NCI-H524 treated with DMSO at 0.1 percent for 48 hours (cell line): ENCODE data around the gene HBA2.
A peak's percentile ranks its signal among the peaks of the same experiment; 100 is the strongest.
"Not testable (repeated sequence)": the region's sequence is repeated elsewhere in the genome, so short reads cannot be mapped to it uniquely, and the experiment has no call there.

Experiments used
- DNase-seq: peaks from one replicate; lab custom pipeline; 2025; lab: John Stamatoyannopoulos, UW

Gene HBA2

DNA sequence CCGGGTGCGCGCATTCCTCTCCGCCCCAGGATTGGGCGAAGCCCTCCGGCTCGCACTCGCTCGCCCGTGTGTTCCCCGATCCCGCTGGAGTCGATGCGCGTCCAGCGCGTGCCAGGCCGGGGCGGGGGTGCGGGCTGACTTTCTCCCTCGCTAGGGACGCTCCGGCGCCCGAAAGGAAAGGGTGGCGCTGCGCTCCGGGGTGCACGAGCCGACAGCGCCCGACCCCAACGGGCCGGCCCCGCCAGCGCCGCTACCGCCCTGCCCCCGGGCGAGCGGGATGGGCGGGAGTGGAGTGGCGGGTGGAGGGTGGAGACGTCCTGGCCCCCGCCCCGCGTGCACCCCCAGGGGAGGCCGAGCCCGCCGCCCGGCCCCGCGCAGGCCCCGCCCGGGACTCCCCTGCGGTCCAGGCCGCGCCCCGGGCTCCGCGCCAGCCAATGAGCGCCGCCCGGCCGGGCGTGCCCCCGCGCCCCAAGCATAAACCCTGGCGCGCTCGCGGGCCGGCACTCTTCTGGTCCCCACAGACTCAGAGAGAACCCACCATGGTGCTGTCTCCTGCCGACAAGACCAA is at the start of gene HBA2:
TSS of gene HBA2 (plus strand) at position 503 of the 568 bp plus-strand sequence. CDS start at position 540, 37 bp downstream.
- not testable (repeated sequence) for DNase-seq

DNA sequence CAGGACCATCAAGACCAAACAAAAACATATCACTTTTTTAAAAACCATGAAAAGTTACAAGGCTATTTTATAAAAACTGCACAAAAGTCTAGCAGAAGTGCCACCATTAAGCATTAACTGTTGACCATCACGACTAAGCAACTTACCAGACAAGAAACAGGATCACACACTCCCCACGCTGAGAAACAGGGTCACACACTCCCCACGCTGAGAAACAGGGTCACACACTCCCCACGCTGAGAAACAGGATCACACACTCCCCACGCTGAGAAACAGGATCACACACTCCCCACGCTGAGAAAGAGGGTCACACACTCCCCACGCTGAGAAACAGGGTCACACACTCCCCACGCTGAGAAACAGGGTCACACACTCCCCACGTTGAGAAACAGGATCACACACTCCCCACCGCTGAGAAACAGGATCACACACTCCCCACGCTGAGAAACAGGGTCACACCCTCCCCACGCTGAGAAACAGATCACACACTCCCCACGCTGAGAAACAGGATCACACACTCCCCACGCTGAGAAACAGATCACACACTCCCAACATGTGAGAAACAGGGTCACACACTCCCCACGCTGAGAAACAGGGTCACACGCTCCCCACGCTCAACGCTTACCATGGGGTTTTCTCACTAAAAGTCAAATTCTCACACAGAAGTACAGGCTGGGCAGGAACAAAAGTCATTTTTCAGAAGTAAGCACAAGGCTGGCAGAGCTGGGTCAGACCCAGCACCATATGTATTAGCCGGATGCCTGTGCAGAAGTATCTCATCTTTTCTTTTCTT is 48.9 kb upstream of the HBA2 start:
- DNase-seq: not testable (repeated sequence)

- DNase-seq: no peak
Observed at GRCh38 chr16:125011-125410, 47.7 kb upstream of the HBA2 start.

DNA sequence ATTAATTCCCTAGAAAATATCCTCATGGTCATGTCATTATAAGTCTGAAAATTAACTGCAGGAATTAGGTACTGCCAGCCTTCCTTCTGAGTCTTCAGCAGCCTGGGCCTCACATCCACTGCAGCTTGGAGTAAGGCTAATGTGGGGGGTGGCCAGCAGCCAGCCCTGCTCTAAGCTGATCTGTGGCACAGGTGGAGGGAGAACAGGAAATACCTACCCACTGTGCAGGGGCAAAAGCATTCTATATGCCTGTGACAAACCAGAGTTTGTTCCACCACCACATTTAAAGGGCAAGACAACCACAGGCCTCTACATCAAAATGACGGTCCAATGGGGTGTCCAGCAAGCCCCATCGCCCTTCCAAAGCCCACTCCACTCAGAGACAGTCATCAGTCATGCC is 43.6 kb upstream of the HBA2 start:
- DNase-seq: no peak

DNA sequence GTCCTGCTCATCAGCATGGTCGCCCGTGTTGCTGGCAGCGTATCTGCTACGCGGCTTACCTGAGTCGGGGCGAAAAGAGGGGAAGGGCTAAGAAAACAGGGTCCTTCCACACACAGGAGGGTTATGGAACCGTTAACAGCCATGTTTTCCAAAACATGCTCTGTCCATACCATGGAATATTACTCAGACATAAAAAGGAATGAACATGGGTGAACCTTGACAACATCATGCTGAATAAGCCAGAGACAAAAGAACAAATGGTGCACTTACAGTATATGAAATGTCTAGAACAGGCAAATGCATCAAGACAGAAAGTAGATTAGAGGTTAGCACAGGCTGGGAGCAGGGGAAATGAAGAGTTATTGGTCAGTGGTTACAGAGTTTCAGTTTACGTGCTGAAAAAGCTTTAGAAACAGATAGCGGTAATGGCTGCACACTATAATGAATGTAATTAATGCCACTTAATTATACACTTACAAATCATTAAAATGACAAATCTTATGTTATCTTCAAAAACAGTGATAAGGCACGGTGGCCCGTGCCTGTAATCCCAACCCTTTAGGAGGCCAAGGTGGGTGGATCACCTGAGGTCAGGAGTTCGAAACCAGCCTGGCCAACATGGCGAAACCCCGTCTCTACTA is 42.0 kb upstream of the HBA2 start:
- no peak for DNase-seq

- DNase-seq: no peak
Observed at GRCh38 chr16:132120-132519, 40.6 kb upstream of the HBA2 start.

DNA sequence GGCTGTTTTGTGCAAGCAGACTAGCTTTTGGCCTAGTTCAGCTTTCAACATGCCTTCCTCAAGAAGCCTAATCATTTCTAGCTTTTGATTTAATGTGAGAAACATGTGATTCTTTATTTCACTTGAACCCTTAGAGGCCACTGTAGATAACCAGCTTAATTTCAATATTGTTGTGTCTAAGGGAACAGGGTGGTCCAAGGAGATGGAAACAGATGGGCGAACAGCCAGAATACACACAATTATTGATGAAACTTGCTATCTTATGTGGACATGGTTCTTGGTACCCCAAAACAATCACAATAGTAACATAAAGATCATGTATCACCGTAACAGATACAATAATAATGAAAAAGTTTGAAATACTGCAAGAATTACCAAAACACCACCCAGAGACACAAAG is 39.0 kb upstream of the HBA2 start:
- no peak for DNase-seq

- no peak for DNase-seq
Observed at GRCh38 chr16:138049-138417, 34.6 kb upstream of the HBA2 start.

DNA sequence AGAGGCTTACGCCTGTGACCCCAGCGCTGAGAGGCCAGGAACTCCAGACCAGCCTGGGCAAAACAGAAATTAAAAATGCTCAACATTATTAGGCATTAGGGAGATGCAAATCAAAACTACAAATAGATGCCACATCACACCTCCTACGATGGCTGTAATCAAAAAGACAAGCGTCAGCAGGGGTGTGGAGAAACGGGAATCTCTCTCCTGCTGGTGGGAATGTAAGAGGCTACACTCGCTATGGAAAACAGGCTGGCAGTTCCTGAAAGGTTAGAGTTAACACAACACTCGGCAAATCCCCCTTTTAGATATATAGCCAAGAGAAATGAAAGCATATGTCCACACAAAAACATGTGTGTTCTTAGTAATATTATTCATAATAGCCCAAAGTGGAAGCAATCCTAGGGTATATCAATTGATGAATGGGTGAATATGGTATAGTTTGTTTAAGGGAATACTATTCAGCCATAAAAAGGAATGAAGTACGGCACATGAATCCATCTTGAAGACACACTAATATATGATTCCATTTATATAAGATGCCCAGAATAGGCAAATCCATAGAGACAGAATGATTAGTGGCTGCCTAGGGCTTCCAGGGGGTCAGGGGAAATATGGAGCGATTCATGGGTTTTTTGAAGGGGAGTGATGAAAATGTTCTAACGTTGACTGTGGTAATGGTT is 32.4 kb upstream of the HBA2 start:
- DNase-seq: no peak

DNA sequence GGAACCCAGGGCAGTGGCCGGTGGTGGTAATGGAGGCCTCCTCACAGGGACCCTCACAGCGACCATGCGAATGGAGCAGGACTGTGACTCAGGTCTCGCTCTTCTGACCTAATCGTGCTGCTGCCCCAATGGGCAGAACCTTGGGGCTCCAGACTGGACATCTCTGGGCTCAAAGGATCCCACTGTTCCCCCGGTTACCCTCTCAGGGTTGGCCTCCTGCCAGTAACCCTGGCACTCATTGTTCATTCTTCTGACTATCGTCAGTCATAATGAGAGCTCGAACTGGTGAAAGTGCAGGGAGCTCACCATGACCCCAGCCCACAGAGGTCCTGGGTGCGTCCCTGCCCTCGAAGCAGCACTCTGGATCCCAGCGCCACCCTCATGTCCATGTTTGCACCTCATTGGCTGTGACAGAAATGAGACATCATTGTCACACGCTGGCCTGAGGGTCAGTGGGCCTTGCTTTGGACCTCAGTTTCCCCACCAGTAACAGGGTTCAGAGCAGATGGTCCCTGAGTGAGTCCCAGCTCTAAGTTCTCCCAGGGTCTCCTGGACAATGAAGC is 30.2 kb upstream of the HBA2 start:
- DNase-seq: no peak

GRCh38 chr16:143047-143446 is 29.6 kb upstream of the HBA2 start:
- DNase-seq: no peak

- no peak for DNase-seq
Observed at GRCh38 chr16:143456-143855, 29.2 kb upstream of the HBA2 start.

DNA sequence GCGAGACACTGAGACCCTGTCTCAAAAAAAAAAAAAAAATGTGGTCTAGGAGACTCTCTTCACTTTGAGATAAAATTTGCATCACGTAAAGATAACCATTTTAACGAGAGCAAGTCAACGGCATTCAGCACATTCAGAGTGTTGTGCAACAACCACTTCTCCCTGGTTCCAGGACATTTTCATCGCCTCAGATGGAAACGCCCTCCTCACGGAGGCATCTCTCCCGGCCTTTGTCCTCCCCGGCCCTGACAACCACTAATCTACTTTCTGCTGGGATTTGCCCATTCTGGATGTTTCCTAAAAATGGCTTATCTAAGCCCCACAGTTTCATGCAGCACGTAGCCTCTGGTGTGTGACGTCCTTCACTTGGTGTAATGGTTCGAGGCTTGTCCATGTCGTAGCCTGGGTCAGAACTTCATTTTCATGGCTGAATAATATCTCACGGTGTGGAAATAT is 27.9 kb upstream of the HBA2 start:
- no peak for DNase-seq

DNA sequence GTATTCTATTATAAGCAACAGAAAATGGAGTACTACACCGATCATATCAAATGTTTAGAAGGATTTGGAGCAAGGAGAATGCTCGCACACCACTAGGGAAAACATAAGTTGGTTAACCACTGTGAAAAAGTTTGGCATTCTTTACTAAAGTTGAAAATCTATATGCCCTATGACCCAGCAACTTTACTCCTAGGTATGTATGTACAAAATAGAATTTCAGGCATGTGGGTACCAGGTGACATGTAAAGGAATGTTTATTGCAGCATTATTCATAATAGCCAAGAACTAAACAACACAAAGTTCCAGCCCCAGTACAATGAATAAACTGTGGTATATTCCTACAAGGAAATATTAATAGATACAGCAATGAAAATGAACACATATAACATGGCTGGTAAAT is 26.0 kb upstream of the HBA2 start:
- no peak for DNase-seq

- DNase-seq: no peak
Observed at GRCh38 chr16:149024-149660, 23.5 kb upstream of the HBA2 start.

DNA sequence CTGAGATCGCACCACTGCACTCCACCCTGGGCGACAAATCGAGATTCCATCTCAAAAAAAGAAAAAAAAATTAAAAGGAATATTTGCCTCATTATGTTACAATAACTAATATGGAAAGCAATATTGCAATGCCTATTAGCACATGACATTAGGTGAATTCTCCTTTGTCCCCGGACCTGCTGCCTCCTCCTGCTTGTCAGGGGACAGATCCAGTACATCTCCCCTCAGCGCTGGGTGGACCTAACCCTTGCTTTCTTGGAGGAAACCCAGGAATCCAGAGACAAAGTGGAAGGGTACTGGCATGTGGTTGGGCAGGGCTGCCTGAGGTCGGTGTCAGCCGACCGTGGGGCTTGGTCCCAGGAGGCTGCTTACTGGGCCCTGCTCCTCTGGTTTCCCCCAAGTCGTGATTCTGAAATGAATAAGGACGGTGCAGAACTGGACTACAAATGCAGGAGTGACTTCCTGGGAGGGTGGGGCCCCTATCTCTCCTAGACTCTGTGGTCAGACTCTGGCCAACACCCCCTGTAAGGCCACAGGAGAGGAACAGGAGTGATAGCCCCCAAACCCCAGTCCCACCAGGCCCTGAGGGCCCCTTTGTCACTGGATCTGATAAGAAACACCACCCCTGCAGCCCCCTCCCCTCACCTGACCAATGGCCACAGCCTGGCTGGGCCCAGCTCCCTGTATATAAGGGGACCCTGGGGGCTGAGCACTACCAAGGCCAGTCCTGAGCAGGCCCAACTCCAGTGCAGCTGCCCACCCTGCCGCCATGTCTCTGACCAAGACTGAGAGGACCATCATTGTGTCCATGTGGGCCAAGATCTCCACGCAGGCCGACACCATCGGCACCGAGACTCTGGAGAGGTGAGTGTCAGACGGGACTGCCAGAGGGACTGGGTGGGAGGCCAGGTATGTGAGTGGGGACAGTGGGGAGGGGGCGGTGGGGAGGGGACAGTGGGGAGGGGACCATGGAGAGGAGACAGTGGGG is 20.2 kb upstream of the HBA2 start, which contains the start of gene HBZ:
TSS of gene HBZ (plus strand) at position 504 of the 988 bp plus-strand sequence. CDS start at position 770, 266 bp downstream.
- DNase-seq: no peak

GRCh38 chr16:153129-153521 is 19.6 kb upstream of the HBA2 start:
- DNase-seq: not testable (repeated sequence)

DNA sequence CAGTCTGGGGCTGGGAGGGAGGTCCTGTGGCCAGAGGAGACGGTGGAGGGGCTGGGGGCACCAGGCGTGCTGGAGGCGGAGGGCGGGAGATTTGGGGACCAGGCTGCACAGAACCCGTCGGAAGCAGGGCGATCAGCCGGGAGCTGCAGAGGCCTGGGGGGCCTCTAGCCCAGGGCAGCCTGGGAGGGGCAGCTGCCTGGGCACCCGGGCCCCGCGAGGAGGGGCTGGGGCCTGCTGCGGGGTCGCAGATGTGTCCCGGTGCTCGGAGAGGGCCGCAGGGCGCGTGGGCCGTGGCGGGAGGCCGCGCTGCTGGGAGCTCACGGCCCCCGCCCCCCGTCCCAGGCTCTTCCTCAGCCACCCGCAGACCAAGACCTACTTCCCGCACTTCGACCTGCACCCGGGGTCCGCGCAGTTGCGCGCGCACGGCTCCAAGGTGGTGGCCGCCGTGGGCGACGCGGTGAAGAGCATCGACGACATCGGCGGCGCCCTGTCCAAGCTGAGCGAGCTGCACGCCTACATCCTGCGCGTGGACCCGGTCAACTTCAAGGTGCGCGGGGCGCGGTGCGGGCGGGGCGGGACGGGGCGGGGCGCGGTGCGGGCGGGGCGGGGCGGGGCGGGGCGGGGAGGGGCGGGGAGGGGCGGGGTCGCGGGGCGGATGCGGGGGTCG is 19.0 kb upstream of the HBA2 start:
- not testable (repeated sequence) for DNase-seq

DNA sequence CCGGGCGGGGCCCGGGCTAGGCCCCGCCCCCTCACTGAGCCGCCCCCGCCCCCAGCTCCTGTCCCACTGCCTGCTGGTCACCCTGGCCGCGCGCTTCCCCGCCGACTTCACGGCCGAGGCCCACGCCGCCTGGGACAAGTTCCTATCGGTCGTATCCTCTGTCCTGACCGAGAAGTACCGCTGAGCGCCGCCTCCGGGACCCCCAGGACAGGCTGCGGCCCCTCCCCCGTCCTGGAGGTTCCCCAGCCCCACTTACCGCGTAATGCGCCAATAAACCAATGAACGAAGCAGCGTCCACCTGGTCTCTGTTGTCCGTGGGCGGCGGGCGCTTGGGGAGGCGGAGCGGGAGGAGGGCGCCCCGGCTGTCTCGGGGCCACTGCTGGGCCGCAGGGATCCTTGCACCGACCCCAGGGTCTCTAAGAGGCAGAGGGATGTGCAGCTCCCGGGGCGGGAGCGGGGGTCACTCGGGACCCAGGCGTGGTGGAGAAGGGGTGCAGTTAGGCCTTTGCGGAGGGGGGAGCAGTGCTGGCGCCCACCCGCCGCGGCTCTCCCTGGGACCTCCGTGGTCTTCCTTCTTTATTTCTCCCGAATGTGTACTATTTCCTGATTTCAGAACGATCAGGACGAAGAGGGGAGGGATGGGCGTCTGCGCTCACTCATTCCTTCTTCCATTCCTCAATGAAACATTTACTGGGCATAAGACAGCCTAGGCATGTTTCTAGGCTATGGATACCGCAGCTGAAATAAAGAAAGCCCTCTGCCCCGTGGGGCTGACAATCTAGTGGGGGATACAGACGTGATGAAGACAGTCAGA is 18.3 kb upstream of the HBA2 start:
- DNase-seq: peak; percentile 23
